A673 (cell line): ENCODE results near the gene CEP112.

ENCODE experiments used
- EZH2 ChIP-seq: fragments of 200-600 bp; sonication (generic); IDR thresholded peaks from 2 replicates; pipeline ENCODE4 v1.6.1; 2017; ENCODE audit warnings: borderline replicate concordance, low read depth, mild to moderate bottlenecking, mixed read lengths, antibody characterized with exemption, low read length; ENCODE audit not compliant: poor library complexity, severe bottlenecking
- TF ChIP-seq, protein P1 (sequence below): fragments of 300-800, 200-600 bp; sonication (generic); conservative IDR thresholded peaks from 2 replicates; pipeline ENCODE4 v1.5.1; 2017; ENCODE audit warnings: low read depth, mild to moderate bottlenecking, antibody characterized with exemption, low read length, moderate library complexity, mixed read lengths

DNA sequence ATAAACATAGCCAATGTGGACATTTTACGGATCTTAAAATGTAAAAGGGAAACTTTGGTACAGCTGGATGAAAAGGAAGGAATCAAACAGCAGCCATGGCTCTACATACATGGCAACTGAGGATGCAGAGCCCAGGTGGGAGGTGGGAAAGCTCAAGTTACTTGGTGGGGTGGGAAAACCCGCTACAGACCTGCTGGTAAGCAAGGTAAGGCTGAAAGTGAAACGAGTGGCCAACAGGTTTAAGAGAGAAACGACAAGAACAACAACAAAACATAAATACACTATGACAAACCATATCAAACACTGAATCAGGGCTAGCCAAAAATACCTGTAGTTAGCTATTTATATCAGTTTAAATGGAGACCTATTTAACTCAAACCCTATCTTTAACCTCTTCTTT, 185.3 kb downstream of the CEP112 start:
- TF ChIP-seq, protein P1, sequence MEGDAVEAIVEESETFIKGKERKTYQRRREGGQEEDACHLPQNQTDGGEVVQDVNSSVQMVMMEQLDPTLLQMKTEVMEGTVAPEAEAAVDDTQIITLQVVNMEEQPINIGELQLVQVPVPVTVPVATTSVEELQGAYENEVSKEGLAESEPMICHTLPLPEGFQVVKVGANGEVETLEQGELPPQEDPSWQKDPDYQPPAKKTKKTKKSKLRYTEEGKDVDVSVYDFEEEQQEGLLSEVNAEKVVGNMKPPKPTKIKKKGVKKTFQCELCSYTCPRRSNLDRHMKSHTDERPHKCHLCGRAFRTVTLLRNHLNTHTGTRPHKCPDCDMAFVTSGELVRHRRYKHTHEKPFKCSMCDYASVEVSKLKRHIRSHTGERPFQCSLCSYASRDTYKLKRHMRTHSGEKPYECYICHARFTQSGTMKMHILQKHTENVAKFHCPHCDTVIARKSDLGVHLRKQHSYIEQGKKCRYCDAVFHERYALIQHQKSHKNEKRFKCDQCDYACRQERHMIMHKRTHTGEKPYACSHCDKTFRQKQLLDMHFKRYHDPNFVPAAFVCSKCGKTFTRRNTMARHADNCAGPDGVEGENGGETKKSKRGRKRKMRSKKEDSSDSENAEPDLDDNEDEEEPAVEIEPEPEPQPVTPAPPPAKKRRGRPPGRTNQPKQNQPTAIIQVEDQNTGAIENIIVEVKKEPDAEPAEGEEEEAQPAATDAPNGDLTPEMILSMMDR, result no peak
- no peak for TF ChIP-seq EZH2
